Activated CD8-positive, alpha-beta memory T cell treated with anti-CD3 and anti-CD28 coated beads for 4 hours (primary cell): ENCODE data around the gene SORBS2.
A peak's percentile ranks its signal among the peaks of the same experiment; 100 is the strongest.

Experiments
- DNase-seq, 2 donors: peaks; one replicate each; pipeline ENCODE4 v3.0.0-alpha.2; 2020; ENCODE audit warnings: low read depth in 2 of 2

SORBS2 gene

DNA sequence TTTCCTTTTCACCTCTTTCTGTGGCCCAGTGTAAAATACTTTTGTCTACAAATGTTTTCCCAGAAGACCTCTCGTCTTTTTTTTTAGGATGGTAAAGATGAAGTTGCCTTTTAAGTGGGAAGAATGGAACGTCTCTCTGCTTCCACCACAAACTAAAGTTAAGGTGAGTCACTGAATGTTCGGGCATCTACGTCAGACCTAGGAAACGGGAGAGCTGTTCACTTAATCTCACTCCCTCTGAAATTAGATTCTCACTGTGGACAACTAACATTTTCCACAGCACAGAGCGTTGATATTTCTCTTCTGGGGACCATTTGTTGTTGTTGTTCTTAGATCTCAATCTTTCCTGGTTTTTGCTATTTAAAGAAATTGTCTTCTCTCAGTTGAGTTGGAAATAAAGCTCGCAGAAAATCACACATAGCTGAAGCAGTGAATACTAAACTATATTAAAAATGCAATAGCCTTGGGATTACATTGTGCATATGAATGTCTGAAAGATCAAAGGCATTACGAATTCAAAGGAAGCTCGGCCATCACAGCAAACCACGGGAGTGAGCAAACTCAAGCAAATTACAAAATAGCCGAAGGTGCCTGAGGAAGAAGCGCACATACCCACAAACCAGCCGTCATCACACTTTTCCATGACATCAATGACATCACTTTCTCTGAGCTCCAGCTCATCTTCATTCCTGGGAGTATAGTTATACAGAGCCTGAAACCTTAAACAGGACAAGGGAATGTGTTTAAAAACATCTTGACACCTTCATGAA, 222.7 kb downstream of the SORBS2 start:
- no peak for DNase-seq

DNA sequence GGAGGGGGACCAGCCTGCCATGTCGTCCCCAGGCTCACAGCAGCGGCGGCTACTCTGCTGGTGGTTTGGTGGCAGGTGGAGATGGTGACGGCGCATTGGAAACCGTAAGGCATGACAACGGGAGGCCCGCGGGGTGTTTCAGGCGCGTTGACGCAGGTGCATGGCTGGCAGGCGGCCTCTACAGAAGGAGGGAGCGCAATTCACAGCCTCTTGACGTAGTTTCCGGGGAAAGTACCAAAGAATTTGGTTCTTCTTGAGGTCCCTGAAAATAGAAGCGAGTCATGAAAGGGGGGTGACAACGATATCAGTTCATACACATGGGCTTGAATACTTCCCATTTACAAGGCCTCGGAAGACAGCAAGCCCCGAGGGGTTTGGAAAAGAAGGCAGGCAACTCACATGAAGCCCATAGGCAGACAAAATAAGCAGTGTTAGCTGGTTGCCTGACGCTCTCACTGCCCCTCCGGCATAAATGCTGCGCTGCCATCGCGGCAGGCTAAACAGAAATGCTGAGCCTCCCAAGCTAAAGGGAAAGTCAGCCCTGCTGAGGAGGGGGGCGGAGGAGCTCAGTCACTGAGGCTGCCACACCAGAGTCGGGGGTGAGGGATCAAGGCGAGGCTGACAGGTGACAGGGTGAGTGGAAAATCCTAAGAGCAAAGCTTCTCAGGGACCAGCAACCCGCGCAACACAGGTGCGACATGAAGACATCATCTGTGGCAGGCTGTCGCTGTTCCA, 224.4 kb downstream of the SORBS2 start:
- peak; percentile 2 to 36 for DNase-seq

- DNase-seq, result no peak
Measured at GRCh38 chr4:185587030-185587426, 225.0 kb downstream of the SORBS2 start.

DNA sequence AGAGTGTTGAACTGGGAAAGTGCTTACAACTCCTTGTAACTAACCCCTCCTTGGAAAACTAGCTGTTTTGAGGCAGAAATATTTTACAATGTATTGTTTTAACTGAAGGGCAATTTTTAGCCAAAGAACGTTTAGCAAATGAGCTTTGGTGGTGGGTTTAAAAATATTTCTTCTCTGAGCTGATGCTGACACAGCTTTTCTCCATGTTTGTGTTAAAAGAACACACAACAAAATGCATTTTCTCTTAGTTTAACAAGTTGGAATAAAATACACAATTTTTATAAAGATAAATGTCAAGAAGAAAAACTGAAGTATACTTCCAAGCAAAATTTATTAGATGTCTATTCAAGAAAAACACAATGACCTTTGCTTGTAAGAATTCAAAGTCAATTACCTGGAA, 226.8 kb downstream of the SORBS2 start:
- DNase-seq, result no peak

DNA sequence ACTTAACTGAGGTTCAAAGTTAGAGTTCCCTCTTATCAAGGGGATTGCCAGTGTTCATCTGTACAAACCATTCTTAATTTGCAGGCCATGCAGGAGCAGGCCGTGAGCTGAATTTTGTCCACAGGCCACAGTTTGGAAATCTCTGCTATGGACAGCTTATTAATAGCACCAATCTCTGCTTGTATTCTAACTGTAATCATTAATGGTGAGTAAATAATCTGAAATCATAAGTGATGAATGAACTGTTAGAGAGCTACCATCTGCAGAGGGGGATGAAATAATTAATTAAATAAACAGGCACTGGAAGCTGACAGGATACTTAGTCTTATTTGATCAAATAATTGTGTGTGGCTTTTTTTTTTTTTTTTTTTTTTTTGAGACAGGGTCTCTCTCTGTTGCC, 228.2 kb downstream of the SORBS2 start:
- DNase-seq, result no peak

- no peak for DNase-seq
Measured at GRCh38 chr4:185582651-185583400, 229.2 kb downstream of the SORBS2 start.

DNA sequence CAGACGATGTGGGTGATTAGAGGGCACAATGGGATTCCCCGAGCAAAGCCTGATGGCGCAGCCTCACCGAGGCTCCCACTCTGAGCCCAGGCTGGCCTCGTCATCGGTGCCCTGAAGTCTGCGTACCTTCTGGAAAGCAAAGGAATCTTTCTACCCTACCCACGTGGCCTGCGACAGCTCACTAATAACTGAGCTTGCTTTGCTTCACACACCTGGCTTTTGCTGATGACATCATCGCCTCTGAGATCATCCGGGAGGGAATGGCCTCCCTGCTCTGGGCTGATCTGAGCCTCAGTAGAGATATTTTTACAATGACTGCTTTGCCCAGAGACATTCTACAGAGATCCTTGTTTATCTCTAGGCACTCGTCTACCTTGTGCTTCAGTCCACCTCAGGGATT, 231.3 kb downstream of the SORBS2 start:
- no peak for DNase-seq

DNA sequence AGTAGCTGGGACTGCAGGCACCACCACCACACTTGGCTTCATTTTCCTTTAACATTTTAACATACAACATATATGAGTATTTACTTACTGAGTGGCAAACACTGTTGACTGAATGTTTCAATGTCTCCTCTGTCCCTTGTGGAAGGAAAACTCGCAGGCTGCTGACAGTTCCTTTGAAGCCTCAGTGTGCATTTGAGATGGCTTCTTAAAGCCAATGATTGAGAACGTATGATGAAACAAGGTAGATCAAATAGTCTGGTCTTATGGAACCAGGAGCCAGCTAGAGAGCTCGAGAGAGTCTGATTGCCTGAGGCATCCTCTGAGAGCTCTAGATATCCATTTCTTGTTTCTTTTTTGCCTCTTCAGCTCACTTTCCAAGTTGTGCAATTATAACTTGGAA, 233.7 kb downstream of the SORBS2 start:
- no peak for DNase-seq

DNA sequence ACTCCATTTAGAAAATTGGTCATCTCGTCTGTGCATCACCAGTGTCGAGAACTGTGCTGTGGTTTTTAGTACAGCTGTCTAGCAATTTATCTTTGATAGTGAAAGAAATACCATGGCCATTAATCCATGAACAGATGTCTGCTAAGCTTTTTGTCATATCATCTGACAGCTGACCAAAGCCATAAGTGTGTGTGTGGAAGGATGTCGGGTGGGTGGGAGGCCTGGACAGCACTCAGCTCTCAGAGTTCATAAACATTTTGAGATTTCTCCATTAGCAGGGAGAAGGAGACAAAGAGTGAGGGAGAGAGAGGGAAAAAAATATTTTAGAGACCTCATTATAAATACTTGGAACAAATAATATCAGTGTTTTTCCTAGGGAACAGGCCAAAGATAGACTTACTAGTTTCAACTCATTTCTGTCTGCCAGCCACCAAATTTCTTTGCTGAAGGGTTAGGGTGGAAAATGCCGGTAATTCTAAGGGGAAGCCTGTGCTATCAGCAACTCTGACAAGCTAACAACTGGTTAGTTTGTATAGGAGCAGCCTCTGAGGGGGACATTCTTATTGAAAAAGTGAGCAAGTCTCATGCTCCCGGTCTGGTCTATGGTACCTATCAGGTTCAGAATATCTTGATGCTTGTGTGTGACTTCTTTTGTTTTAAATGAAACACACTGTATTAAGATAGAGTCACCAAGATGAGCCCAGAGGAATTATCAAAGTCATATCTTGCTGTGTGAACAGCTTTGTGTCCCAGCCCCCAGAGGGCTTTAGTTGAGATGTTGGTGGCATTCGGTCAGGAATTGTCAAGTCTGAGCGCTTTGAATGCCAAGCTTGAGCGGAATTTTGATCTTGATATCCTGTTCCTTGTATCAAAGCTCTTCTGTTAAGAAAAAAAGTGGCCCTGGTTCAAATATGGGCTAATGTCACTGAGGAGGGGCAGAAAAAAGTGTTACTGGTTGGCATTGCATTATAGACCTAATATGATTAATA, 234.7 kb downstream of the SORBS2 start:
- no peak for DNase-seq

GRCh38 chr4:185576314-185576961, 235.6 kb downstream of the SORBS2 start:
- no peak for DNase-seq

- DNase-seq, result no peak
Measured at GRCh38 chr4:185573651-185574199, 238.3 kb downstream of the SORBS2 start.

GRCh38 chr4:185570727-185571126, 241.3 kb downstream of the SORBS2 start:
- DNase-seq, result no peak

DNA sequence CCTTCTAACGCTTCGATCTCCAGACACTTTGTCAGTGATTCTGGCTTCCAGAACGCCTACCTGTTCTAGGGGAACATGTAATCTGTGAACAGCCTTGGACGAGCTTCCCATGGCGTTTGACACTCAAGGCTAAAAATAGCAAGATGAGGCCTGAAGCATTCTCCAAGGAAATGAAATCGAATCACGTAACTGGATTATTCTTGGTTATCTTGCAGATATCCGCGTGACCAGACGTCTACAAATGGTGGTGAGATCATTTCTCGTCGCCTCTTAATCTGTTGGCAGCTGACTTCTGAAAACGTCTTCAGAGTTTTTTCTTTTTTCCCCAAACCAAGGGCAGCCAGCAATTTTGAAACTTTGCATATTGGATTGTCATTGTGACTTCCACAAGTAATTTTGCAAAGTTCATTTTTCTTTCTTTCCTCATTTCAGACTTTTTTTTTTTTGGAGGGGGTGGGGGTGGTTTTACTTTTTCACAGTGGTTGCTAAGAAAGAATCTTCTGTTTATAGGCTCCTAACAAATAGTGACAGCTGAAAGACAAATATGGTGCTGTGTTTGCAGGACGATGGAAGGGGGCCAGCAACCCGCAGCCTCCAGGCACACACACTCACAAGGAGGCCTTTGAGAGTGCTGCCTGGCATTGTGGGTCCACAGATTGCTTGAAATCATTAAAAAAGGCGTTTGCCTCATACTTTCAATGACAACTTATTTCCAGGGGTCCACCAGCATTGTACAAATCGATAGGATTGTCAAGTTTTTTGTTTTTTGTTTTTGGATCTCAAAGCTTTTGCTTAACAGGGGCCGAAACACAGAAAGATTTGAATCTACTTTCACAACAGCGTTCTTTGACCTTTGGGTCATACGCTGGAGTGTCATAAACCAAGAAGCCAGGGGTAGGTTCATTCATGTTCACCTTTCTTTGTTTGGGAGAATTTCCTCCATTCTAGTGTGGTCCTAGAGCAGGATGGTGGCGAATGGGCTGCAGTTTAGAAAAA, 244.3 kb downstream of the SORBS2 start:
- DNase-seq, result no peak

DNA sequence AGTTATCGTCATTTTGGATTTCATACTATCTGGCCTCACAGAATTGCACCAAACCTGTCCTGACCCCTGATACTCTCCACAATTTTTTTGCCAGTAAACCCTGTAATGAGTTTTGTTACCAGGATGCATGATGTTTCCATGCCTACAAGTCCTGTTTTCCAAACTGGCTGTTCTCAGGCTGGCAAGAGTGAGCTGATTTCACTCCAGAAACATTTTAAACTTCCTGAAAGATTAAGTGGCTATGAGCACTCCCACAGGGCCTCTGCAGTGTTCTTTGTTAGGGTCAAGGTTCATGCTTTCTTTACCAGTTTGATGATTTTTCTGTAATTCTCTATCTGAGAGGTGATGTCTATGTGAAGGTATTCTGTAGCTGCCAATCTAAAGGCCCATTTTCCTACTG, 245.0 kb downstream of the SORBS2 start:
- no peak for DNase-seq

- DNase-seq, result no peak
Measured at GRCh38 chr4:185566425-185566824, 245.6 kb downstream of the SORBS2 start.

DNA sequence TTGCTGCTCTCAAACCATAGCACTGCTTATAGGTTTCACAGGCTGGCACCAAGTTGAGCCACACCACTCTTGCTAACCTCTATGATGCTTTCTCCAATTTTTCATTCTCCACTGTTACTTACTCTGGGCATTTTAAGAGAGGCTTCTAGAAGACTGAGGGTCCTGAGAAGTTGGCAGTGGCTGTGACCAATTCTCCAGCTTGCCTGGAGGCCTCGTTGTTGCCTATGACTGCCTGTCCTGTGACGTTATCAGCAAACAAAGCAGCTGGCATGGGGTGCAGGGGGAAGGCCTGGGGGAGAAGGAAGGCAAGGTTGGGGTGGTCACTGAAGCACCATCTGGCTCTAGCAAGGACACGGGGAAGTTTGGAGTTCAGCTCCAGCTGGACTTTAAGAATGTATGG, 246.3 kb downstream of the SORBS2 start:
- no peak for DNase-seq

DNA sequence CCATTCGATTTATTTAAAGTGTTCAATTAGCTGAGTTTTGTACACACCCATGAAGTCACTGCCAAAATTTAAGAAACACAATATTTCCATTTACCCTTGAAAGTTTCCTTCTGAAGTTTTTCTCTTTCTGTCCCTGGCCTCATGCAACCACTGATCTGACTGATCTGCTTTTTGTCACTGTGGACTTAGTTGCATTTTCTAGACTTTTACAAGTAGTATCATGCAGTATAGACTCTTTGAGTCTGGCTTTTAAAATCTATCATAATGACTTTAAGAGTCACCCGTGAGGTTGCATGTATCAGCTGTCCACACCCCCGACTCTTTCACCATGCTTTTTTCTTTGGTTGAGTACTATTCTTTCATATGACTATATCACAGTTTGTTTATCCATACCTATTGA, 247.6 kb downstream of the SORBS2 start:
- no peak for DNase-seq

GRCh38 chr4:185562531-185562930, 249.5 kb downstream of the SORBS2 start:
- DNase-seq, result no peak

DNA sequence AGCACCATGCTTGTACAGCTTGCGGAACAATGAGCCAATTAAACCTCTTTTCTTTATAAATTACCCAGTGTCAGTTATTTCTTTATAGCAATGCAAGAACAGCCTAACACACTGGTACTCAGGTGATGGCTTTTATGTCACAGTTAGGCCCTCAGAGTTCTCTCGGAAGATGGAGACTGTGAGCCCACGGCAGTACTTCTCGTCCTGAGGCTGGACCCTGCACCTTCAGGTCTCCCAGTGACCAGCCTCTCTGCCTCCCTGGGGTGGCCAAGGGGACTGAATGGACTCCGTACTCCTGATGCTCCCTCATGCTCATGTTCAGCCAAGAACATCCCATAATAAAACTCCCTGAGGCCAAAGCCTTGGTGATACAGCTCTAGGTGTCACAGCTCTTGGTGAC, 251.7 kb downstream of the SORBS2 start:
- DNase-seq, result no peak
